Measurements from ENCODE around the gene LCNL1.

Gene LCNL1

GRCh38 chr9:137013571-137013940 lies 30.8 kb downstream of the LCNL1 start:
- FAIRE-seq = no peak

DNA sequence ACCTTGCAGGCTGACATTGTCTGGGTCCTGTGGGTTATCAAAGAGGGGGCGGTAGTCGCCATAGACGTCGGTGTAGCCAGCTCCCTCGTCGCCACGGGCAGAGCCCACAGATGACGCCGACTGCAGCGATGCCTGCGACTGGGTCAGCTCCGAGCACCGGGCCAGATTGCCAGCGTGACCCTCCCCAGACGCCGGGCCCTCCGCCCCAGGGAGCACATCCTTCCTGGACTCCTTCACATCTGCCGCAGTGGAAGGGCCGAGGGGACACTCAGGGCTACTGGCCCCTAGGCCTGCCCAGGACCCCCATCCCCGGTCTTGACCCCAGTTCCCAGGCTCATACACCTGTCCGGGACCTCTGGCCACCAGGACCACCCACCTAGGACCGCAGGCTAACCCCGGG lies 31.4 kb downstream of the LCNL1 start:
- no peak for FAIRE-seq

GRCh38 chr9:137014776-137015539 lies 32.2 kb downstream of the LCNL1 start:
- FAIRE-seq = no peak

DNA sequence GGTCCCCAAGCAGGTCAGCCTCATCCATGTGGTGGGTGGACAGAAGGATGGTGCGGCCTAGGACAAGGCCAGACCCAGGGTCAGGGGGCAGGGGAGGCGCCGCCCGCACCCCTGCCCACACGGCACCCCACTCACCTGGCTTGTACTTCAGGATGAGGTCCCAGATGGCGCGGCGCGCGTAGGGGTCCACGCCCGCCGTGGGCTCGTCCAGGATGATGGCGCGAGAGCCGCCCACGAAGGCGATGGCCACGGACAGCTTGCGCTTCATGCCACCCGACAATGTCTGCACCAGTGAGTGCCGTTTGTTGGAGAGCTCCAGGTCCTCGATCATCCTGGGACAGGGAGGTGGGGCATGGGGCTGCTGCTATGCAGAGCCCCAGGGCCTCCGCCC lies 32.7 kb downstream of the LCNL1 start:
- FAIRE-seq = no peak

GRCh38 chr9:137015976-137016375 lies 33.2 kb downstream of the LCNL1 start:
- FAIRE-seq = no peak

GRCh38 chr9:137016436-137016835 lies 33.6 kb downstream of the LCNL1 start:
- no peak for FAIRE-seq

DNA sequence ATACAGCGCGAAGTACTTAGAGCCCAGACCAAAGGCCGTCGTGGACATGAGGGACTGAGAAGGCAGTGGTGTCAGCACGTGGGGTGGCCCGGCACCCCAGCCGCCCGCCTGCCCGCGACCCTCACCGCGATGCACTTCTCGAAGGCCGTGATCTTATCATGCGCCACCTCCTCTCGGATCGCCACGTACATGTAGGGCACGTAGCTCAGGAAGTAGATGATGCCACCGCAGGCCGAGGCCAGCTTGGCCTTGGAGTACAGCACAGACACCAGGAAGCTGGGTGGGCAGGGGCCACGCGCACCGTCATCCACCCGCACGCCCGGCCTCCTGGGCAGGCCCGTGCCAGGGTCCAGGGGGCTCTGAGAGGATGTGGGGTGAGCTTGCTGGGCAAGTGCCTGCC lies 34.3 kb downstream of the LCNL1 start:
- FAIRE-seq = no peak

GRCh38 chr9:137017791-137018497 lies 35.2 kb downstream of the LCNL1 start:
- FAIRE-seq = no peak

DNA sequence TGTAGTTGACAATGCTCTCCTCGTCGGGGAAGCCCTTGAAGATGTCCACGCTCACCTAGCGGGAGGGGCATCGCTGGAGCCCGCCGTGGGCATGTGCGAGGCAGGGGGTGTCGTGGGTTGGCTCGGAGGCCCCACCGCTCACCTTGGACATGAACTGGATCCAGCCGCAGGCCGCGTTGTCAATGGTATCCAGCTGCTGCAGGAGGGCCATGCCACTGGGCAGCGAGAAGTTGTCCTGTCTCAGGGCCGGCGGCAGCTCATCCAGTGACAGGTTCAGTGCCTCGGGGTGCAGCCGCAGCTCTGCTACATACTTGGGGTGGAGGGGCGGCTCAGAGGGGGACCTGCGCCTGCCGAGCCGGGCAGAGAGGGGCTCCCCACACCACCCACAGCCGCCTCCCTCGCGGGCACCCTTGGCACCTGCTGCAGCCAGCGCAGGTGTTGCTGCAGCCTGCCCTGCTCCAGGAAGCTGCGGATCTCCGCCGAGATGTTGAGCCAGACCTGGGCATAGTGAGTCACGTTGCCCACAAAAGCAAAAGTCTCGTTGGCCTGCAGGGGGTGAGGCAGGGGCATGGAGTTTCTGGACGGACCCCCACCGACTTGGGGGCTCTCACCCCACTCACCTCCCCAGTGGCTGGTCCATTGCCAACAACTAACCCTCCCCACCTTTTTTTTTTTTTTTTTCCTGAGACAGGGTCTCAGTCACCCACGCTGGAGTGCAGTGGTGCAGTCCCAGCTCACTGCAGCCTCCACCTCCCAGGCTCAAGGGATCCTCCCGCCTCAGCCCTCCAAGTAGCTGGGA lies 36.2 kb downstream of the LCNL1 start:
- FAIRE-seq = no peak

DNA sequence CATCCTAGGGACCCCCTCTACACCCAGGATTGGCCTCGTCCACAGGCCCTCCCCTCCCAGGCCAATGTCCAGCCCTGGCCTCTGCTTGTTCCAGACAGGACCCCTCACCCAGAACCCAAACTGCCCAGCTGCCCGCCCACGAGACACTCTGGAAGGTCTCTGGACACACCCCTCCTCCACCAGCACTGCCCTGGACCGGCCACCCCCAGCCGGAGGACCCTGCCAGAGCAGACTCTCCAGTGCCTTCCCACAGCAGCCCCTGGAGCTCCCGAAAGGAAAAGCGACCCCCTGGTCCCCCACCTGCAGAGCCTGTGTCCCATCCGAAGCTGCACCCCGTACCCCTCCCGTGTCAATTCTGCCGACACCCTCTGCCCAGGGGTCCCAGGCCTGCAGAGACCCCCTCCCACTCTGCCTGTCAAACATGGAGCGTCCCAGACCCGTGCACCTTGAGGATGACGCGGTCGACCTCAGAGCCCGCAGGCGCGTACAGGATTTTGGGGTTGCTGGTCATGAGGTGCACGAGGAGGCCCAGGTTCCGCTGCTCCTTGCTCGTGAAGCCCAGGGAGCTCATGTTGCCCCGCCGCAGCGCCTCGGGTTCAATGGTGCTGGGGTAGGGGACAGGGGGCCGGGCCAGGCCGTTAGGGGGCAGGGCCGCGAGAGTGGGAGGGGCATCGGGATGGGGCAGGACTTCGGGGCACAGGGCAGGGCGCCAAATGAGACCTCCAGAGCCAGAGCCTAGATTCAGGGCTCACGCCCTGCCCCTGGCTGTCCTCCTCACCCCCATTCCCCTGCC lies 37.3 kb downstream of the LCNL1 start:
- no peak for FAIRE-seq

DNA sequence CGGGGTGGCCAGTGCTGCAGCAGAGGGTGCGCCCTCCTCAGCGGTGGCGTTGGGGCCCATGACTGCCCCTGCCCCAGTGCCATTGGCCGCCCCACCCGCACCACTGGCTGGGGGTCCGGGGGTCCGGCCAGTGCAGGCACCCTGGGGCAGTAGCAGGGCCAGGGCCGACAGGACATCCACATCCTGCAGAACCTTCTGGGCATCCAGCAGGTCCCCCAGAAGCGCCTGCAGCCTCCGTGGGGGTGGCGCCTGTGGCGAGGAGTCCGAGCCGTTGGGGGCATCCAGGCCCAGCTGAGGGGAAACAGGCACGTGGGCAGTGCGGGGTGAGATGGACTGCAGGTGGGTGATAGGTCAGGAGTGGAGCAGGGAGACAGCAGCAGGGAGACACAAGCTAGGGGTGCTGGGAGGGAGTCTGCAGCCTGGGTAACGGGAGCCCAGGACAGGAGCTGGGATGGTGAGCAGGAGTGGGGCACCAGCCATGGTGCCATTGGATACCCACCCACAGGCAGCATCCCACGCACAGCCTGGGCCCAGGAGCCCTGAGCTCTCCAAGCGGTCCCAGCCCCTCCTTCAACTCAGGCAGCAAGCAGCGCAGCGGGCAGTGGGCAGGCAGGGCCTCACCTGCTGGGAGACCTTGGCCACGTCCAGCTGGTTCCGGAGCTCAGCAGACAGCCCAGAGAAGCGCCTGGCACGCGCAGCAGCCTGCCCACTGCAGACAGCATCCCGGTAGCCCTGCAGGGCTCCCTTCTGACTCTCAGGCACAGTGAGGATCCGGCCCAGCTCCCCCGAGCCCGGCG lies 38.2 kb downstream of the LCNL1 start:
- no peak for FAIRE-seq

GRCh38 chr9:137021568-137021978 lies 38.8 kb downstream of the LCNL1 start:
- FAIRE-seq = no peak

- no peak for FAIRE-seq
Observed at GRCh38 chr9:137021979-137022661, 39.3 kb downstream of the LCNL1 start.

DNA sequence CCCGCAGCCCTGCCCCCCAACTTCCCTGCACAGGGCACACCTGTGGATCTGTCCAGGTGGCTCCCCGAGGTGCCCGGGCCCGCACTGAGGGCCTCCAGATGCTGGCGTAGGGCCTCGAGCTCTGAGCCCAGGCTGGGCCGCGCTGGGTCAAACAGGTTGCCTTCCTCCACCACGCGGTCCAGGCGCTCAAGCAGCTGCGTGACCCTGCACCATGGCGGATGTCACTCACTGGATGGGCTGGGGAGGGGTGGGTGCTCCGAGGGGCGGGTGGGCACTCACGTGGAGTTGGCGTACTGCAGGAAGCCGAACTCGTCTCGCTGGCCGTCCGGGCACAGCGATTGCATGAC lies 39.8 kb downstream of the LCNL1 start:
- no peak for FAIRE-seq

- FAIRE-seq = no peak
Observed at GRCh38 chr9:137023157-137023556, 40.4 kb downstream of the LCNL1 start.

- no peak for FAIRE-seq
Observed at GRCh38 chr9:137023583-137023991, 40.8 kb downstream of the LCNL1 start.

- FAIRE-seq = no peak
Observed at GRCh38 chr9:137025517-137025966, 42.7 kb downstream of the LCNL1 start.

DNA sequence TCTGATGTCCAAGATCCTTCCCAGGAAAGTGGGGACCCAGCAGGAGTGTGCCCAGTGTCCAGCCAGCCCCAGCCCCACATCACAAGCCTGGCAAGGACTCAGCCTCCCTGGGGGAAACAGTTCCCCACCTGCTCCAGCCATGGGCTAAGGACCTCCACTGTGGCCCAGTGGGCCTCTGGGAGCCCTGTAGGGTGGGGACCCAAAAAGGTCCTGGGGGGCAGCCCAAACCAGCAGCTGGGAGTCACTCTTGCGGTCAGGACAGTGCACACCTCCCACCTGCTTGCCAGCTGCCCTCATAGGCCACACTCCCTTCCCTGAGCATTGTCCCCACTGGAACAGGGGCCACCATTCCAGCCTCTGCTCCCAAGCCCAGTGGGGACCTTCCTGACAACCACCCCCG lies 43.6 kb downstream of the LCNL1 start:
- FAIRE-seq = no peak

- FAIRE-seq = no peak
Observed at GRCh38 chr9:137026828-137027227, 44.0 kb downstream of the LCNL1 start.

DNA sequence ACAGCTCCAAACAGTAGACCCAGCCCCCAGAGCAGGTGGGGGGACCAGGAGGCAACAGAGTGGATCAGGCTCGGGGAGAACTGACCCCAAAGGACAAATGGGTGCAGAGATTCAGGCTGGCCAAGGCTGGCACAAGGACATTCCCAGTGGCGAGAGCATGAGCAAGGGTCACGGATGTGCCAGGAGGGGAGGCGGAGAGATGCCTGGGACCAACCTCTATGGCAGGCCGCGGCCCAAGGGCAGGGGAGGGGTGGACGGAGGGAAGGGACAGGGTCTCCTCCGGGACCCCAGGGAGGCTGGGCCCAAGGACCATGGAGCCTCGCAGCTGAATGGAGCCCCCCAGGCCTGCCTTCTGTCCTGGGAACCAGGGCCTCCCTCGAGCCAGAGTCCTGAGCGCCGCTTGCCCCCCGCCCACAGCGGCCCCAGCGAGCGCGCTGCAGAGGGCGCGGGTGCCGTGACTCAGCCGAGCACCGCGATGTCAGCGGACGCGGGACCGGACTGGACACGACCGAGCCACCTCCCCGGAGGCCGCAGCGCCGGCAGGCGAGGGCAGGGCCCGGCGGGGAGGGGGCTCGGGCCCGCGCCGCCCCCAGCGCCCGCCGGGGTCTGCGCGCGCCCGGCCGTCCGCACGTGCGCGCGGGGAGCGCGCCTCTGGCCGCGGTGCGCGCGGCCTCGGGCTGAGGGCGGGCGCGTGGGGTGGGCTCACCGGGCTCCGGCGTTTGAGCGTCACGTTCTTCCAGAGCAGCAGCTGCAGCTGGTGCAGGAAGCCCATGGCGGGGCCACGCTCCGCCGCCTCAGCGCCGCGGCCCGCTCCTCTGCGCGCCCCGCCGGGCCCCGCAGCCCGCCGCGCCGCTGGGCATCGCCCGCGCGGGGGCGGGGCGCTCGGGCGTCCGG lies 44.8 kb downstream of the LCNL1 start, which contains the start of gene ABCA2:
TSS of gene ABCA2 (minus strand) at position 869 of the 894 bp plus-strand sequence. CDS start at position 772, 97 bp downstream.
- no peak for FAIRE-seq
